Stimulated activated CD4-positive, alpha-beta T cell treated with anti-CD3 and anti-CD28 coated beads, Interleukin-1b, Interleukin-23, amount 100 ng/mL, for 1 hour (primary cell): ENCODE data around the gene XPNPEP2.

Source experiments
- DNase-seq, 2 donors: peaks; one replicate each; pipeline ENCODE4 v3.0.0-alpha.2; 2020; ENCODE audit warnings: low read depth in 2 of 2

XPNPEP2 gene

DNA sequence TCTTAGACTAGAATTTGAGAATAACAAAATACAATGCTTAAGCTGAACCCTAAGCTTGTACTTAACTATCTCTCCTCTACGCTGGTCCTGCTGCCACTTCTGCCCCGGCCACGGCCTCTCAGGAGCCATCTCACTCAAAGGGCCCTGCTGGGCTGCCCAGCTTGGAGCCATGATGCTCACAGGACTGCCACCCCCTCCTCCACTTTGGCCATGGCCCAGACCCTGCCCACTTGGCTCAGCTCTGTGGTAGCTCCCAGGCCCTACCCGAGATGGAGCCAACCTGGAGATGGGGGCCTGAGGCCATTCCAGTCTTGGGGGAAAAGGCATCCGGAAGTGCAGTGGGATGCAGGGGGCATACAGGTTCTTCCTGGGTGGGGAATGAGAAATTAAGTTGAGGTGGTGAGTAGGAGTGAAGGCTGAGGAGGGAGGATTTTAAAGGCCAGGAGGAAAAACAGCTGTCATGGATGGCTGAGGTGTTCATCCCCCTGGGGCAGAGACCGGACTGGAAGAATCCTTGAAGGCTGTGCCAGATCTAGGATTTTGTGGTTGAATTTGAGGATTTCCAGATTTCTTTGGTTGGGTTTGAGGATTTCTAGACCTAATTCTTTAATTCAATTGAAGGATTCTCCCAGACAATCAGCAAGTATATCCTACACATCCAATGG is 41.8 kb downstream of the XPNPEP2 start:
- no peak for DNase-seq

DNA sequence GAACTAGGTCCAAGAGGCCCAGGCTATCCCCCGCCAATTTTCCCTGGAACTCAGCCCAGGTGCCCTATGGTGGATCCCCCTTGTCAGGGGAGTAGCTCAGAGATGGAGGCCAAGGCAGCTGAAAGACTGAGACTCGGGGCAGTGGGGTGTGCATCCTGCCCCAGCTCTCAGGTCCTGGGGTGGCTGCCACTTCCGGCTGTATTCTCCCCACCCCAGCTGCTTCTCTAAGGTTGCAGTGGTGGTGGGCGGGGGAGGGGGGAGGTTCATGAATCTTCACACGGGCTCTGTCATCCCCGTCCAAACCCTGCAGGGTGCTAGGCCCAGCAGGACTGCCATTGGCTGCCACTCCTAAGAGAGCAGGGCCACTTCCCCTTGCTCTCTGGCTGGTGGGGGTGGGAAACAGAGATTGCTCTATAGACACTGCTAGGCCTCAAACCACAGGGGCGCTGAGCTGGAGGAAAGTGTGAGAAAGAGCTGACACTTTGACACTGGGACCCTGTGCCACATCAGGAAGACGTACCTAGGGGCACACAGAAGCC is 42.4 kb downstream of the XPNPEP2 start:
- DNase-seq = peak in 1 of 2 donors; percentile 58

DNA sequence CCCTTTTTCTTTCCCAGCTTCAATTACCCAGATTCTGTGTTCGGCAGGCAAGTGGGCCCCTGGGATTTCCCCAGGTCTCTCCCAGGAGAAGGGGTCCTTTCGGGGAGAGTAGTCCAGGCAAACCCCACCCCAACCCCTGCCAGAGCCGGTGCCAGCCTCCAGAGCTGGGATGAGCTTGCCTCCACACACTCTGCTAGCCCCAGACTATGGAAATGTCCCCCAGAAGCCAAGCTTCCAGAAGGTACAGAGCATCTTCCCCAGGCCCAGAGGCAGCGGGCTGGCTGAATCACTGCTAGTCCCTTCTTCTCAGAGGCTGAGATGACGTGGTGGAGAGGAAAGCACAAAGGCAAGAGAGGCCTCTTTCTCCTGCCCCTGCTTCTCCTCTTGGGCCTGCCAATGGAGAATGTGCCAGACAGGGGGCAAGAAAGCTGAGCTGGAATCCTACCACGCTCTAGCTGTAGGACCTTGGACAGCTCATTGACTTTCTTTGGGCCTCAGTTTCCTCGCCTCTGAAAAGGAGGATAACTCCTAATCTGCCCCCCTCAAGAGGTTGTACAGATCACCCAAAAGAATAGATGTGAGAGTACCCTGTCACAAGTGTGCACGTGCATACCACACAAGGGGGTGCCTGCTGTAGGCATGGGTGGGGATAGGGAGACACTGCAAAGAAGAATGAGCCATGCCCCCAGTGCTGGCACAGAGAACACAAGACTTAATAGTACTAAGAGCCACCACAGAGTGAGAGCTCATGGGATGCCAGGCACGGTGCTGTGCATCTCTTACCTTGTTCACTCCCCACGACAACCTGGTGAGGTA is 43.1 kb downstream of the XPNPEP2 start:
- no peak for DNase-seq

DNA sequence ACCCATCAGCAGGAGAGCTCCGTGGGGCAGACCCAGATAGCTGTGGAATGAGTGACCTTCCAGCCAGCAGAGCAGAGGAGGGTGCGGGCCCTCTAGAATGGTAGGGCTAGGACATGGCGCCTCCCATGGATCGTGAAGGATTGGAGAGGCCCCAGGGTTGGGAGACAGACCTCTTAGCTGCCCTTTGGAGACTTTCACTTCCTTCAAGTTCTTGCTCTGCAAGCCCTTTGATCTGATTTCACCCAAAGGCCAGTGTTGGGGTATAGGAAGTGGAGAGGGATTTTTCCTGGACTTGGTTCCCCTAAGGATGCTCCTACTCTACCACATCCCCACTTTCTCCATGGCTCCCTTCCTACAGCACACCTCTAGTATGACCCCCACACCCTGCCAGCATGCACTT is 43.9 kb downstream of the XPNPEP2 start:
- no peak for DNase-seq

DNA sequence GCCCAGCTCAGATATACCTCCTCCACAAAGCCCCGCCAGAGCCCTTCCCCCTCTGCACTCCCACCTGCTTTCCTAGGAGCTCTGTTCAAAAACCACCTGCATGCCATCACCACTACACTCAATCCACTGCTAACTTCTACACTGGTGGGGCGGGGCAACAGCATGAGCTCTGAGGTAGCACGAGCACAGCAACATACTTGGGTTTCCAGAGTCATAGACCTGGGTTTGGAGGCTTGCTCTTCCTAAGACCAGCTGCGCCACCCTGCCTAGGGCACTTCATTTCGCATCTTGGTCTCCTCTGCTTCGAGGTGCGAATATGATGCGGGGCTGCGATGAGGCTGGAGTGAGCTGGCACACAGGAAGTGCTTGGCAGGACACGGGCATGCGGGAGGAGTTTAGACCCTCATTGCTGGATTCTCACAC is 44.5 kb downstream of the XPNPEP2 start:
- no peak for DNase-seq

DNA sequence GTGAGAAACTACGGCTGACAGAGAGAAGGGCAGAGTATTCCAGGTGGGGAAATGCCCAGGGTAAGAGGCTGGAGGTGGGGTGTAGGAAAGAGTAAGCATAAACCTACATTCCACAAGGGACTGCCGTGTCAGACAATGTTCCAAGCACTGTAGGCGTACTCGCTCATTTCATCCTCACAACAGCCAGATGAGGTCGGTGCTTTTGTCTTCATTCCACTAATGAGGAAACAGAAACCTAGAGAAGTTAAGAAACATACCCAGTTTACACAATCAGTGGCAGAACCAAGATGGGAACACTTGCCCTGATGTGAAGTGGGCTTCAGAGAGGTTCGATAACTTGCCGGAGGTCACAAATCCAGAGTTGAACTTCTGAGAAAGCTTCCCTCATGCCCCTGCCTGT is 45.6 kb downstream of the XPNPEP2 start:
- no peak for DNase-seq

DNA sequence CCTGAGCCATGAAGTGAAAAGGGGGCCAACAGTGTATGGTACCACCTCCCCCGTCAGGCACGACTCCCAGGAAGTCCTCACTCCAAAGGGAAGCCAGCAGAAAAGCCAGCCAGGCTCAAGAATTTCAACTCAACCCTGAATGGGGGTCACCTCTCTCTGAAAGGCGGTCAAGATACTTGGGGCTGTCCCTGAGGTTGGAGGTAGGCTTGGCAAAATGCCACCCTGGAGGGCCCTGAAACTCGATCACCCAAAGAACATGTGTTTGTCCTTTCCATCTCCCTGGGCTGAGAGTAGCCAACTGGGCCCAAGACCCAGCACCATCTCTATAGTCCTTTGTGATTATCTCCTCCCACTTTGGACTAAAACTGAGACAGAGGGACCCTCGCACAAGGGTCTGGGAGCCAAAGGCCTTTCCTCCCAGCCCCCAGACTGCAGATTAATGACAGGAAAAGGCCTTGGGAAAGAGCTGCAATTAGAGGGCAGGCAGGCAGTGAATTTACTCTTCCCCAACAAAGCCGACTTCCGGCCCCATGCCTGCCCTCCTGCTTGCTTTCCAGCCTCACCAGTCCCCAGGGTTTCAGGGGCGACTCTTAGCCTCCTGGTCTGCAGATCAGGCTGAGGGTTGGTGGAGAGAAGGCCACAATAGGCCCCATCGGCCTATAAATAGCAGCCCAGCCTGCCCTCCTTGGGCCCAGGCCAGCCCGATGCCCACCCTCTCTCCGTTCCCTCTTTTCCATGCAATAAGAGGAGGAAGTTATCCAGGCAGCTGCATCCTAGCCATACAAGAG is 46.6 kb downstream of the XPNPEP2 start:
- DNase-seq = no peak

DNA sequence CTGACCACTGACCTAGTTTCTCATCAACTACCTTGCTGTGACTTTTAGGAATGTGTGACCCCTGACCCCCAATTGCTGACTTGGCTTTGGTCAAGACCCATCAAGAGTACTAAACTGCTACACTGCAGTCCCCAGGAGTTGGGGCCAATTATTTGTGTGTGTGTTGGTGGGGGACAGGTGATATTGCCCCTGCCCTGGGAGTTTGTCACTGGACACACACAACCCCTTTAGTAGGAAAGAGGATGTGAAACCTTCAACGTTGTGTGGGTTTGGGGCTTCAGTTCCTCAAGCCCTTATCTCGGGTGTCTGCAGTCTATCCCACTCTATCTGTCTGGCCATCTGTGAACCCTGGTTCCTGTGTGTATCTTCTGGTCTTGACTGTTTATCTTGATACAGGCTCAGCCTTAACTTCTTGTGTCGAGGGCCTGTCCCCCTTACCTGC is 47.5 kb downstream of the XPNPEP2 start:
- no peak for DNase-seq

DNA sequence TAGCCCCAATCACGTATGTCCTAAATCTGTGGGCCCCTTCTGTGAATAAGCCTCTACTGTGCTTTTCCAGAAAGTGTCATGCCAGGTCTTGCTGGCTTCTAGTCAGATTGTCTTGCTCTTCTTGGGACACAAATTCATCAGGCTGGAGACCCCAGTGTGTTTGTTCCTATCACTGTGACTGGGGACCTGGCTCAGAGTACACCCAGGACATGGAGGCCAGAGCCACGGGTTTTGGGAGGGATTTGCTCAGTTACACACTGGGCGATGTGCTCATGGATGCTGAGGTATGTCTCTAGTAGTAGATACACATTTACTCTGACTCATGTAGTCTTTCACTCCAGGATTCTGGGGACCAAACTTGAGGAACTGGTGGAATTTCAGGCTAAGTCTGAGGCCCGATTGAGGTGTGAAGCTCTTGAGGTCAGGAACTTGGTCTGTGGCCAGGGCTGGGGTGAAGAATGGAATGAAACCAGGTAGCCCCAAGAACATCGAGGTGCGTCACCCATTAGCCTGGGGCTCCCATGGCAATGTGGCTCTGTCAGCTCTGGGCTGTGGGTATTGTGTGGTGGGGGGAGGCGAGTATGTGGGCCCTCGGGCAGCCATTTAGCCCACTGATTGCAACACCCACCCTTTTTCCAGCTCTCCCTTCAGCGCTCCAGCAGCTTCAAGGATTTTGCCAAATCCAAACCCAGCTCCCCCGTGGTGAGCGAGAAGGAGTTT is 48.7 kb downstream of the XPNPEP2 start:
- no peak for DNase-seq

DNA sequence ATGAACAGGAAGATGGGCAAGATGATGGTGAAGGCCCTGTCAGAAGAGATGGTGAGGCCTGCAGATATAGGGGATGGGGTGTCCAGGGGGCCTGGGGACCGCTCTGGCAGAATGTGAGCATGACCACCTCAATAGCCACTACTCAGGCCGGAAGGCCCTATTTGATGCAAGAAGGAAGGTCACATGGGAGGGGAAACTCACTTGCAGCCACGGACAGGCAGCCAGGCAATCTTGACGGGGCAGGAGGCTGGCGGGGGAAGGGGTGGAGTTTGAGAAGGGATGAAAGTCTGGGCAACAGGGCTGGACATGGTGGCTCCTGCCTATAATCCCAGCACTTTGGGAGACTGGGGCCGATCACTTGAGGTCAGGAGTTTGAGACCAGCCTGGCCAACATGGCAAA is 49.7 kb downstream of the XPNPEP2 start:
- DNase-seq = no peak

DNA sequence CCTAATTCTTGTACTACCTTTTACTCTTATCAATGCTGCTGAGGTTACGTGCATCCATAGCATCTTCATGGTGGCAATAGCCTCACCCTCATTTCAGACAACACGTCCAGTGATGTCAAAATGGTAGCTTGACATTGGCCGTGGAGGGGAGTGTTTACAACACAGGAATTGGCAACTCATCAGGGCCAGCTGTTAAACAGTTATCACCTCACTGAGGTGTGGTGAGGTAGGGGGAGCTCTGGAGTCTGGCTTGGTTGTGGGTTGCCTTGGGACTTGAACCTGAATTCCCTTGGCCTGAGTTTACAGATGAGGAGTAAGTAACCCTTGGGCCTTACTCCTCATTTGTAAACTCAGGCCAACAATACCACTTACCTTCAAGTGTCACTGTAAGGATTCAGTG is 51.4 kb downstream of the XPNPEP2 start:
- DNase-seq = no peak

DNA sequence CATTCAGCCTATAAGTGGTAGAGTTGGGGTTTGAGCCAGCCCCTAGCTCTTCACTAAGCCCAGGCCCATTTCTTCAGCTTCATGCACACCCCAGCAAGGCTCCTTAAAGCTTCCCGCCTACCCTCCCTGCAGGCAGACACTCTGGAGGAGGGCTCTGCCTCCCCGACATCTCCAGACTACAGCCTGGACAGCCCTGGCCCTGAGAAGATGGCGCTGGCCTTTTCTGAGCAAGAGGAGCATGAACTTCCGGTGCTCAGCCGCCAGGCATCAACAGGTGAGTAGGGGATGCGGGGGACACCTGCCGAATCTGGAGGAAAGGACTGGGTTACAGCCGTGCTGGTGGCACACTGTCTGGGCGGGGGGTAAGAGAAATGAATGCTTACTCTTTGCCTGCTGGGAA is 52.0 kb downstream of the XPNPEP2 start:
- no peak for DNase-seq

DNA sequence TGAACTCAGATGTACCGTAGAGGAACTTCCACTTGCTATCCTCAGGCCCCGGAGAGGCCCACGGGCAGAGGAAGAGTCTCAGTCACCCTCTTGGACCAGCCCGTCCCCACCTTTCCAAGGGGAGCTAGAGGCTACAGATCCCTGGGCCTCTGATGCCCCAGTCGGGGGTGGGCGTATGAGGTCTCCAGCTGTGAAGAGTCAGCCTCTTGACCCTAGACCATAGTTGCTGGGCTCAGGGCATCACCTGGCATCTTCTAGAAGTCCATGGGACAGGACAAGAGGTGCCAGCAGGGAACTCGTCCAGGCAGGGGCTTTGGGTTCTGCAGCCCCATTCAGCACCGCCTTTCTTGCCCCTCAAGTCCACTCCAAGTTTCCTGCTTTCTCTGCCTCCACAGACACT is 52.6 kb downstream of the XPNPEP2 start:
- DNase-seq = no peak

DNA sequence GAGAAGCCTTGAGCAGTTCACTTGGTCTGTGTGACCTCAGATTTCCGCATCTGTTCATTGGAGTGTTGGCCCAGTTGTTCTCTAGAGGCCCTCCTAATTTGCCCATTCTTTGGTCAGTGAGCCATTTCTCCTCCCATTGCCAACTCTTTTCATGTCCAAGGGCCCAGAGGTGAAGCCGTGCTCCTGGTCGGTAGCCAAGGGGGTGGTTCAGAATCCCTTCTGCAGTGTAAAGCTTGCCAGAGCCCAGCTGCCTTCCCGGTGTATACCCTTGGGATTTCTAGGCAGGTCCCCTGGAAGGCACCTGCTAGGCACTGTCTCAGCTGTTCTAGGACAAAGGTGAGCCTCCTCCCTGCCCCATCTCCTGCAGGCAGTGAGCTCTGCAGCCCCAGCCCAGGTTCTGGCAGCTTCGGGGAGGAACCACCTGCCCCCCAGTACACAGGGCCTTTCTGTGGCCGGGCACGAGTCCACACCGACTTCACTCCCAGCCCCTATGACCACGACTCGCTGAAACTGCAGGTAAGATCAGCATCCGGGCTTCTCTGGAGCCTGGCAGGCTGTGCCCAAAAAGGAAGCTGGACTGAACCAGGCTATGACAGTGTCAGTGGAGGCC is 53.3 kb downstream of the XPNPEP2 start:
- no peak for DNase-seq

DNA sequence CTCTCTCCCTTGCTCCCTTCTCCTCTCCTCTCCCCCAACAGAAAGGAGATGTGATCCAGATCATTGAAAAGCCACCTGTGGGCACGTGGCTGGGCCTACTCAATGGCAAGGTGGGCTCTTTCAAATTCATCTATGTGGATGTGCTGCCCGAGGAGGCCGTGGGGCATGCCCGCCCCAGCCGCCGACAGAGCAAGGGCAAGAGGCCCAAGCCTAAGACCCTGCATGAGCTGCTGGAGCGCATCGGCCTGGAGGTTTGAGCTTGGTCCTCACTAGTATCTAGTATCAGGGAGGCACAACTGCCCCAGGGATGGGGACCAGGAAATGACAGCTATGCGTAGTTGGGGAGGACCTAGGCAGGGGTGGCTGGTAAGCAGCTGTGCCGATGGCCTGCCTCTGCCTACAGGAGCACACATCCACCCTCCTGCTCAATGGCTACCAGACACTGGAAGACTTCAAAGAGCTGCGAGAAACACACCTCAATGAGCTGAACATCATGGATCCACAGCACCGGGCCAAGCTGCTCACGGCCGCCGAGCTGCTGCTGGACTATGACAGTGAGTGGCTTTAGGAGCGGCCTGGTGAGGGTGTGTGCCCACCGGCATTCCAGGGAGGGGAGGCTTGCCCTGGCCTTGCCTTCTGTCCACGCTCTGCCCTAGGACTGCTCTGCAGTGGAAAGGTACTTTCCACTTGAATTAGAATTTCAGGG is 54.0 kb downstream of the XPNPEP2 start:
- DNase-seq = no peak

DNA sequence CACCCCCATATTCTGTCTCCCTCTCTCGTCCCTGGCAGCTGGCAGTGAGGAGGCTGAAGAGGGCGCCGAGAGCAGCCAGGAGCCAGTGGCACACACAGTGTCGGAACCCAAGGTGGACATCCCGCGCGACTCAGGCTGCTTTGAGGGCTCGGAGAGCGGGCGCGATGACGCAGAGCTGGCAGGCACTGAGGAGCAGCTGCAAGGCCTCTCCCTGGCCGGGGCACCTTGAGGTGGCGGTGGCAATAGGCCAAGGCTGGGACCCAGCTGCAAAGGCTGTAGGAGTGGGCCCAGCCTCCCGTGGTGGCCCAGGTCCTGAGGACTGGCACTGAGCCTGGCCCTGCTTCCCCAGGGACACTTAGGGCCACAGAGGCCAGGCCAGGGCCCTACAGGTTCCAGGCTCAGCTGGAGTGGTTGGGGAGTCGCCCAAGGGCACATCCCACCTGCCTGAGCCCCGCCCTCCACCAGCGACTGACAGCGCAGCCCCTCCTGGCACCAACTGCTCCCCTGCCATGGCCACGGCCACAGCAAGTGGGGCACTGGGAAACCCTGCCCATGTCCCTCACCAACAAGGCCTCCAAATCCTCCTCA is 54.9 kb downstream of the XPNPEP2 start:
- DNase-seq = no peak

DNA sequence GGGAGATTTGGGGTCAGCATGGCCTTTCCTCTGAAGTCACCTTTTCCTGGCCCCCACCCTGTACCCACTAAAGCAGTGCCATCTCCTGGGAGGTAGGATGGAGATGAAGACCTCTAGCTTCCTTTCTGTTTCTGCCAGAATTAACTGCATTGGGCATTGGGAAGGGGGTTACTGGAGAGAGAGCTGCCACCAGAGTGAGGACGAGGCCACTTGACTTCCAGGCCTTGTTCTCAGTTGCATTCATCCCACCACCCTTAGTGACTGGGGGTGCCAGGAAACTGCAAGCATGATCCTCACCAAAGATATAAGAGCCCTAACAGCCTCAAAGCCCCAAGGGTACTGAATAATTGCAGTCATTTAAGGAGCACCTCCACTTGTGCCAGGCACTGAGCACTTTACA is 56.8 kb downstream of the XPNPEP2 start:
- DNase-seq = no peak

DNA sequence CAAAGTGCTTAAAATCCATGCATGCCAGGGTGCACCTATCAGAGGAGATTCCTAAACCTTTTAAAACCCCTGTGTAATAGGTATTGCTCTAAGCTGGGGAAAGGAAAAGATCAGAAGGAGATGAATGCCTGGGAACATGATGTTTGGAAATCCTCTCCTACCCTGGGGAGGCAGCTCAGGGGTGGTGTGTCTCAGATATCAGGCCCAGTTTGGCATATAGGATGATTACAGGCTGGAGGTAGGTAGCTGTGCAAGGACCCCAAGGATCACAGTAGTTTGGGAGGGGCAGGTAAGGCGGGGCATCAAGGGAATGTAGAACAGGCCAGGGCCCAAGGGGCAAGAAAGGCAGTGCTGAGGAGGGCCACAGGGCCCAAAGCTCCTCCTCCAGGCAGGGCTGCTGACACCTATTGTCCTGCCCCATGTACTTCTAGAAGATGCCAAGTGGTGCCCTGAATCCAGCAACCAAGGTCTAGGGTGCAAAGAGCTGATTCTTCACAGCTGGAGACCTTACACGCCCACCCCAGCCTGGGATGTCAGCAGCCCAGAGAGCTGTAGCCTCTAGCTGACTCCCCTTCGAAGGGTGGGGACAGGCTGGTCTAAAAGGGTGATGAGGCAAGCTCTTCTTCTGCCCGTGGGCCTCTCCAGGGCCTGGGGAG is 58.6 kb downstream of the XPNPEP2 start:
- no peak for DNase-seq

DNA sequence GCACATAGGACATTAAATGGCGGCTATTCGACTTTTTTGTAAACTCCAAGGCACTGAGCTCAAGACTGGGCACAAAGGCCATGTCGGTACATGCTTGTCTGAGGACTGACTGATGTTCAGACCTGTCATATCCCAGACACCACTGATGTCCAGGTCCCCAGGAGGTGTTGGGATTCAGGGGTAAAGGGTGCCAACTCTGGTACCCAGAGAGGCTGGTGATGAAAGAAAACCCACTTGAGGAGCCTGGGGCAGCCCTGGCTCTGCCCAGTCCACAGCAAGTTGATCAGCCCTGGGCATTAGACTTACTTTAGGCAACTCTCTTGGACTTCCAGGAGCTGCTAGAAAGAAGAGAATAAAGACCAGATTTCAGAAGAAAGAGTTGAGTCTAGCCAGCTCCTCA is 59.7 kb downstream of the XPNPEP2 start:
- DNase-seq = no peak

DNA sequence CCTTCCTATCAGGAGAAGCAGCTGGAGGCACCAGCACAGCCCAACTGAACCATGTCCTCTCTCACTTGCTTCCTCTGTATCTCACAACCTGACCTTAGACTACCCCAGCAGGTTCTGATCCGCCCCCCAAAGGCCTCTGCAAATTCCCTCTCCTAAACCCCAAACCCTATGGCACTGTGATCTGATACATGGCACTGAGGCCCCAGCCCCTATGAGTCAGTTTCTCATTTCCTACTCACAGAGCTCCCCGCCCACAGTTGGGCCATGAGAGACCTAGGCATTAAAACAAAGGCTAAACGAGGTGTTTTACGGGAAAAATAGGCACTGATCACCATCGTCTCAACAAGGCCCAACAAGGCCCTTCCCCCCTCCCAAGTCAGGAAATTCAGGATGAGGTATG is 60.1 kb downstream of the XPNPEP2 start:
- no peak for DNase-seq
